SJSA1 (cell line): ENCODE measurements around the gene C1orf50. TPM values are rescaled to one million over a fixed set of nuclear protein-coding genes. Genes with fewer than 3 reads are reported as not detected.

Source experiments
- DNase-seq, 2 experiments: peaks; one replicate each; pipeline ENCODE4 v3.0.0-alpha.2; 2015 to 2020; ENCODE audit warnings: low spot score in 2 of 2, low read depth in 1 of 2
- H3K27ac ChIP-seq: fragments of 250-450 bp; sonication (Bioruptor Pico); 2 replicates; pipeline ENCODE4 v1.5.1; 2020; ENCODE audit warnings: mild to moderate bottlenecking, moderate library complexity
- H3K27me3 ChIP-seq: fragments of 250-450 bp; sonication (Bioruptor Pico); replicated peaks from 2 replicates; pipeline ENCODE4 v1.5.1; 2020; ENCODE audit warnings: mild to moderate bottlenecking, moderate library complexity
- H3K36me3 ChIP-seq: fragments of 250-450 bp; sonication (Bioruptor Pico); 2 replicates; pipeline ENCODE4 v1.5.1; 2020; ENCODE audit warnings: mild to moderate bottlenecking
- H3K4me1 ChIP-seq: fragments of 250-450 bp; sonication (Bioruptor Pico); replicated peaks from 2 replicates; pipeline ENCODE4 v1.6.1; 2021; ENCODE audit warnings: mild to moderate bottlenecking
- H3K4me3 ChIP-seq: fragments of 250-450 bp; sonication (Bioruptor Pico); 2 replicates; pipeline ENCODE4 v1.5.1; 2020; ENCODE audit warnings: mild to moderate bottlenecking
- H3K9me3 ChIP-seq: fragments of 250-450 bp; sonication (Bioruptor Pico); replicated peaks from 2 replicates; pipeline ENCODE4 v1.5.1; 2020; ENCODE audit warnings: mild to moderate bottlenecking
- total RNA-seq: library from RNA; depleted of rRNA; stranded (reverse); fragments of >200 nt; shearing (Covaris generic); gene quantifications from 2 replicates; pipeline ENCODE4 v1.2.3, GENCODE V29; 2014

The C1orf50 gene
- total RNA-seq, 1 experiment from 2014 or later, result 4.2 TPM

DNA sequence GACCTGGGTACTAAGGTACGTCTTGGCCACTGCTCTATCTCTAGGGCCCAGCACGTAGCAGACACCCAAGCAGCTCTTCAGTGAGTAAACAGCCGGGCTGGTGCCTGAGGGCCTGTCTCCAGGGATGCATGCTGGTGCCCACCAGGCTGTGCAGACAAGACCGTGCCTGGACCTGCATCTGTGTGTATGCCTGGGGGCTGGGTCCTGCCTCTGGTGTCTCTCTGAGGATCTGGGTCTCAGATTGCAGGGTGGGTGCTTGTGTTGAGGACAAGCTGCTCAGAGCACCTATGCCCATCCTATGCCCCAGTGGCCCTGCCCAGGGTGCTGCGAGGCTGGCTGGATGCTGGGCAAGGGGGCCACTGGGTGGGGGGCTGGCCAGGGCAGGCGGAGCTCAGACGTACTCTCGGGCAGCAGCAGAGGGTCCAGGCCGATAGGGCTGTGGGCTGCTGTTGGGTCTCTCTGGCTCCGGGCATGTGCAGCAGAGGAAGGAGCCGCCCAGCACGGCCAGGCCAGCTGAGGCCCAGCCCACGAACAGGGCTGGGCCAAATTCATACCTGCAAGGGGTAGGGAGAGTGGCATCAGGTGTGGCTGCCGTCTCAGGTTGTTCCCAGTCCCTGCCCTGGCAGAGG lies 31.5 kb upstream of the C1orf50 start:
- no peak overlapping the region for H3K4me3 ChIP-seq
- H3K36me3 ChIP-seq, result no peaks in the 10 kb centered on the region
- no peaks in the 10 kb centered on the region for H3K9me3 ChIP-seq
- no peak overlapping the region for H3K27ac ChIP-seq
- no peak for DNase-seq
- H3K27me3 ChIP-seq, result no peaks in the 10 kb centered on the region
- no peaks in the 10 kb centered on the region for H3K4me1 ChIP-seq

DNA sequence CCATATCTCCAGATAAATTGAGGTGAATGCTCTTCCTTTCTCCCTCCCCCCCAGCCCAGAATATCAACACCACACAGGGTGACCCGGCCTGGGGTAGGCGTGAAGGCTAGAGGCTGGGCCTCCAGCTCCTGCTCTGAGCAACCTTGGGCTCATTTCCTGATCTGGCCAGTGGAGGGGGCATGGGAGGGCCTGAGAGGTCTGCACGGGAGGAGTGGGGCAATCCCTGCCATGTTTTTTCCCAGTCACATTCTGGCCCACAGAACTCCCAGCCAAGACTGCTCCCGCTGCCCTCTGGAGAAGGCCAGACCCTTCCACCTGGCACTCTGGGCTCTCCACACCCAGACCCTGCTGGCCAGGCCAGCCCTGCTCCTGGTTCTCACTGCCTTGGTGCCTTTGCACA lies 30.9 kb upstream of the C1orf50 start:
- no peak for DNase-seq
- Histone ChIP-seq H3K27me3 (no peaks in the 10 kb centered on the region), H3K9me3 (no peaks in the 10 kb centered on the region), H3K36me3 (no peaks in the 10 kb centered on the region), H3K4me1 (no peaks in the 10 kb centered on the region), H3K27ac (no peak overlapping the region), H3K4me3 (no peak overlapping the region)

DNA sequence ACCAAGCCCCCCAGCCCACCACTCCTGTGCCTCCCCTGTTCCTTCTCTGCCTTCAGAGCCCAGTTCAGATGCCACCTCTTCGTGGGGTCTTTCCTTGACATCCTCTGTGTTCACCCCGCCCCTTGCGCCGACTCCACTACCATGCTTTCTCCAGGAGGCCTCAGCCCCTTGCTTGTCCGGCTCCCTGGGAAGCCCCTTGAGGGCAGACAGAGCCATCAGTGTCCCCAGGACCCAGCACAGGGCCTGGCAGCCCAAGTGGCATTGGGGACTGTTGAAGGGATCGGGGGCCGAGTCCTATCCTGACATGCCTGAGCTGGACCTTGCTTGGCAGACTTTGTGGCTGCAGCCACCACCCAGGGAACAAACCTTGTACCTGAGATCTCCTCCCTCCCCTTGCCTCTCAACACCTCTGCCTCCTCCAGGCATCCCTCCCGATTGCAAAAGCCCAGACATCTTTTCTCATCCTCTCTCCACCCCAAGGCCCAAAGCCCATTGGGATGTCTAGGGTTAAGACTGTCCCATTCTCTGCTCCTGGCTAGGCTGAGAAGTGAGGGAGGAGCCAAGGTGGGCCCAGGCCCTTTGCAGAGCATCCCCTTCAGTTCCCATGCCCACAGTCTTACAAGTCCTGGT lies 30.4 kb upstream of the C1orf50 start:
- peak in 1 of 2 experiments; percentile 20 for DNase-seq
- H3K27me3 ChIP-seq, result no peaks in the 10 kb centered on the region
- no peaks in the 10 kb centered on the region for H3K36me3 ChIP-seq
- no peaks in the 10 kb centered on the region for H3K9me3 ChIP-seq
- no peak overlapping the region for H3K27ac ChIP-seq
- H3K4me3 ChIP-seq, result no peak overlapping the region
- H3K4me1 ChIP-seq, result no peaks in the 10 kb centered on the region

DNA sequence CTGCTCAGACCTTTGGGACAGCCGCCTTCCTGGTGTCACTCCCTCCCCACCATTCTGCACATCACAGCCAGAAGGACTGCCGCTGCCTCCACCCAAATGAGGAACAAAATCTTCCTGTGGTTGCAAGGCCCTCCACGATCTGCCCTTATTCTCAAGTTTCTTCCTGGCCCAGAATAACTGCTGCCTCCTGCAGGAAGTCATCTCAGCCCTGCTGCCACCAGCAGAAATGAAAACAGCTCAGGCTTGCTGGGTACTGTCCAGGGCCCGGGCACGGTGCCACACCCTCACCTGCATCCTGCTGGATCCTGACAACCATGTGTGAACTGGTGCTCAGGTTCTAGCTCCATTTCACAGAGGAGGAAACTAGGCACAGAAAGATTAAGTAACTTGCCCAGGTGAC lies 29.8 kb upstream of the C1orf50 start:
- no peak overlapping the region for H3K4me3 ChIP-seq
- H3K9me3 ChIP-seq, result no peaks in the 10 kb centered on the region
- H3K27ac ChIP-seq, result no peak overlapping the region
- no peaks in the 10 kb centered on the region for H3K4me1 ChIP-seq
- H3K27me3 ChIP-seq, result no peaks in the 10 kb centered on the region
- H3K36me3 ChIP-seq, result no peaks in the 10 kb centered on the region
- no peak for DNase-seq

DNA sequence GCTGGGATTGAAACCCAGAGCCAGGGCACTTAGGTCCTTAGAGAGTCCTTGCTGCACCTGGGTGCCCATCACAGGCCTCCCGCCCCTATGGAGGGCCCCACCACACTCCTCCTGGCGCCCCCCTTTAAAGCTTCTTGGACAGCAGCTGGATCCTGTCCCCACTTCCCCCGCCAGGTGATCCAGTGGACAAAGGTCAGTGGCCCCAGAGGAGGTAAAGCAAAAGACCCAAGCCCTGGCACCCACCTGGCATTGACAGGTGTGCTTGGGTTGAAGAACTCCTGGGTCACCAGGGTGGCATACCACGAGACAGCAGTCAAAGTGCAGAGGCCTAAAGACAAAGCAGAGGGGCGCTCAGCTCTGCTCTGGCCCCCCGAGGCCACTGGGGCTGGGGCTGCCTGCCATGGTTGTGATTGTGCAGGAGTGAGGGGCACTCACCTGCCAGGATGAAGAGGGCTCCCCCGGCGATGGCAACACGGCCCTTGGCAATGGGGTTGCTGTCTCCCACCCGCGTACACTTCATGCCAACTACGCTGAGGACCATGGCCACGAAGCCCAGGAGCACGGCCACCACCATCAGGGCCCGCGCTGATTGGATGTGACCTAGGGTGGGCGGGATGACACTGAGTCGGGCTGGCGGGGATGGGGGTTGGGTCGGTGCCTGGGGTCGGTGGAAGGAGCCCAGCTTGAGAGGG lies 28.9 kb upstream of the C1orf50 start:
- Histone ChIP-seq H3K4me3 (no peak overlapping the region), H3K4me1 (no peaks in the 10 kb centered on the region), H3K36me3 (no peaks in the 10 kb centered on the region), H3K27me3 (no peaks in the 10 kb centered on the region), H3K9me3 (no peaks in the 10 kb centered on the region), H3K27ac (no peak overlapping the region)
- DNase-seq, result no peak

DNA sequence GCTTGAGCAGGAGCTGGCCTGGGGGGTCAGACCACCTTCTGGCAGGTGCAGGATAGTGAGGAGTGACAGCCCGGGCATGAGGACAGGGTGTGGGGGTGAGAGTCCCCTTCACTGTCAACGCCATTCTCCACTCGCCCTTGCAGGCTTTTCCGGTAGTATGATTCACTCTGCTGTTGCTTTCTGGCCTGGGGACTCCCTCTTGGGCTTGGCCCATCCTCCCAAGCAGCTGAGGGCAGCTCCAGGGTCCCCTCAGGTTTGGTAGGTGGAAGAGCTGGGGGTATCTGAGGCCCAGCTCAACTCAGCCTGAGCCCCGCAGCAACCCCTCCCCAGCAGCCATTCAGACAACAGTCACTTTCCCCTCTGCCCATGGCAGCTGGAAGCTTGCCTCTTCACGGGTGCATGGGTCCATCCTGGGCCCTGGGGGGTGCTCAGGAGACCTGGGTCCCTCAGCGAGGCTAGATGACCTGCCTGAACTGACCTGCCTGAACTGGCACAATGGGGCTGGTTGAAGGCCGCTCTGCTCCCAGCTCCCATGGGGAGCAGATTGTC lies 28.3 kb upstream of the C1orf50 start:
- Histone ChIP-seq H3K4me1 (no peaks in the 10 kb centered on the region), H3K36me3 (no peaks in the 10 kb centered on the region), H3K27me3 (no peaks in the 10 kb centered on the region), H3K4me3 (no peak overlapping the region), H3K9me3 (no peaks in the 10 kb centered on the region), H3K27ac (no peak overlapping the region)
- DNase-seq, result no peak

DNA sequence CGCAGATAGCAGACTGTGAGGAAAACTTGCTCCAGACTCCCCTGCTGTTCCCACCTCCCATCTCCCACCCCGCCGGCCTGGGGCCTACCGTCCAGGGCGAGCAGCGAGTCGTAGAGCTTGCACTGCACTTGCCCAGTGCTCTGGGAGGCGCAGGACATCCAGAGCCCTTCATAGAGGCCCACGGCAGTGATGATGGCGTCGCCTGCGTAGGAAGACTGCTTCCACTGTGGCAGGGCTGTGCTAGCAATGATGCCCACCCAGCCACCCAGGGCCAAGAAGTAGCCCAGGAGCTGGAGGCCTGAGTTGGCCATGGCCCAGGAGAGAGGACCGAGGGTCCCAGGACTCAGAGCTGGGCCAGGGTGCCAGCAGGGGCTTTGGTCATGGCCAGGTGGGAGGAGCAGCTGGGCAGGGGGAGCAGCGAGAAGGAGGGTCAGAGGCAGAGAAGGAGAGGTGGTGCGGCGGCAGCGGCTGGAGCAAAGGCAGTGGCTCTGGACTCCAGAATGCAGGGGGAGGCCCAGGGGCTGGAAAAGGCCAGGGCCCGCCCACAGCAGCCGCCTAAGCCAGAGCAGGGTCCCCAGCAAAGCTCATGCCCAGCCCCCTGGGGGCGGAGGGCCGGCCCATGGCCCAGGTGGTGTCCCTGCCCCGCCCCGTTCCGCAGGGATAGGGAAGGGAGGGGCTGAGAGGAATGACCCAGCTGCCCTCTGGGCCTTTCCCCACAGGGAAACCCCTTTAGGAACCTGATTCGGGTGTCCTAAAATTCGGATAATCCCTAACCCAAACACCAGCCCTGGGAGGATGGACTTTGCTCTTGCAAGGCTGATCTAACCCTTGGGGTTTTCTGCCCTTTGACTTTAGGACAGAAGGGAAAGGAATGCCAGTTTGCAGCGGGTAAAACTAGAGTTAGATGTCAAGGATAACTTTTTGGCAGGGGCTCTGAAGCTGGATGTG lies 27.0 kb upstream of the C1orf50 start, which contains the start of gene CLDN19:
TSS of gene CLDN19 (minus strand) at position 484 of the 948 bp plus-strand sequence. CDS start at position 311, 173 bp downstream.
- no peaks in the 10 kb centered on the region for H3K4me1 ChIP-seq
- DNase-seq, result no peak
- H3K4me3 ChIP-seq, result no peak within 1 kb of the TSS
- H3K36me3 ChIP-seq, result no peaks in the 10 kb centered on the region
- no peaks in the 10 kb centered on the region for H3K9me3 ChIP-seq
- H3K27me3 ChIP-seq, result no peaks in the 10 kb centered on the region
- H3K27ac ChIP-seq, result no peak within 1 kb of the TSS

DNA sequence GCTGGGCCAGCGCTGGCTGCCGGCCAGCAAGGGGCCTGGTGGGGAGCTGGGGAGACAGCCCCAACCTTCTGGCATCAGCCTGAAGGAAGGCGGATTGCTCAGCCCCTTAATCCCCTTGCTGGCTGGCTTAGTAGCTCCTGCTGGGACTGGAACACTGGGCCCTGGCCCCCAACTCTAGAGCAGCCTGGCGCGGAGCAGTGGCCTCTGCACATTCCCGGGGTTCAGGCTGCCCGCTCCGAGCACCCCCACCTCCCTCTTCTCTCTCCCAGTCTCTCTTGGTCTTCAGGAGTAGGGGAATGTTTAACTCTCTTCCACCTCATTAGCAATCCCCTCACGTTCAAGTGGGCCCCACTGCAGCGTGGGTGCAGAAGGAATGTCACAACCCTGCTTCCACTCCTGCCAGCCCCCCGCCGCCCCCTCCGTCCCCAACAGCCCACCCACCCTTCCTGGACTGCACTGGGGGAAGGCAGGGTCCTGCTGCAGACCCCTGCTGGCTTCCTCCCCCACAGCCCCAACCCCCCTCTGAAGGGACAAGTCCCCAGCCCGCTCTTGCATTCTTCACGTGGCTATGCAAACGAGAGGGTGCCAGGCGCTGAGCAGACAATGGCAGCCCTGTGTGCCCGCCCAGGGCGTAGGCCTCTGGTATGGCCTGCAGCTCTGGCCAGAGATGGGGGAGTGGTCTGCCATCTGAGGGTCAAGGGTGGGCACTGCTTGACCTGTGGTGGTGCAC lies 26.0 kb upstream of the C1orf50 start:
- Histone ChIP-seq H3K27me3 (no peaks in the 10 kb centered on the region), H3K4me1 (no peaks in the 10 kb centered on the region), H3K4me3 (no peak overlapping the region), H3K27ac (no peak overlapping the region), H3K9me3 (no peaks in the 10 kb centered on the region), H3K36me3 (peaks cover 7% of the 10 kb centered on the region)
- DNase-seq, result no peak

DNA sequence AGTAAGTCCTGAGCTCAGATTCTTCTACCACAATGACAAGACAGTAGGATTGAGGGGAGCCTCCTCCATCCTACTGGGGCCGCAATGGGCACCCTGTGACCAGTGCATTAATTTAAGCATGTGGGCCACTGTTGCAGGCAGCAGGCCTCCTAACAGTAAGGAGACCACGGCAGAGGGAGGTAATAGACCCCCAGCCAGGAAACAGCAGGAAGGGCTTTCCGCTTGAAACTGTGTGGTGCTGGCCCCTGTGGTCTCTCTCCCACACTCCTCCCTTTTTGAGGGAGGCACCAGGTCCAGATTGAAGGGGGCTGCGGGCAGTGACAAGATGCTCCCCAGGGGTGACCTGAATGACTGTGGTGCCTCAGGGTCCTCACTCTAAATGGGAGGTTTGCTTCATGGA lies 25.3 kb upstream of the C1orf50 start:
- H3K27ac ChIP-seq, result no peak overlapping the region
- no peaks in the 10 kb centered on the region for H3K4me1 ChIP-seq
- H3K36me3 ChIP-seq, result peaks cover 14% of the 10 kb centered on the region
- no peak overlapping the region for H3K4me3 ChIP-seq
- no peak for DNase-seq
- no peaks in the 10 kb centered on the region for H3K9me3 ChIP-seq
- H3K27me3 ChIP-seq, result no peaks in the 10 kb centered on the region

DNA sequence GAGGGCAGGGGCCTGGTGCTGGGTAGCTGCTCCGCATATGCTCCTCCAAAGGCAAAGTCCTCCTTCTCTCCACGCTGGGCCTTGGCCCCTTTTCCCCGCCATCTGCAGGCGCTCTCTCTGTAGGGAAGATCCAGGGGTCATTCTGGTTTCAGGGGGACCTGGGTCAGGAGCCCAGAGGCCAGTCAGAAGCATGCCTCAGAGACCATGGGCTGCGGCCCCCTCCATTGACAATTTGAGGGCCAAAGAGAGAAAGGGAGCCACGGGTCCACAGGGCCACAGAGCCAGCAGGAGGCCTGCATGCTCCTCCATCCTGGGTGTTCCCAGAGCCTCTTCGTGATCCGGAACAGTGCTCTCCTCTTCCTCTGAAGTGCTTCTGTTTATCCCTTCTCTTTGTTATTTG lies 24.9 kb upstream of the C1orf50 start:
- Histone ChIP-seq H3K9me3 (no peaks in the 10 kb centered on the region), H3K27me3 (no peaks in the 10 kb centered on the region), H3K4me1 (no peaks in the 10 kb centered on the region), H3K4me3 (no peak overlapping the region), H3K27ac (no peak overlapping the region), H3K36me3 (peaks cover 18% of the 10 kb centered on the region)
- no peak for DNase-seq

DNA sequence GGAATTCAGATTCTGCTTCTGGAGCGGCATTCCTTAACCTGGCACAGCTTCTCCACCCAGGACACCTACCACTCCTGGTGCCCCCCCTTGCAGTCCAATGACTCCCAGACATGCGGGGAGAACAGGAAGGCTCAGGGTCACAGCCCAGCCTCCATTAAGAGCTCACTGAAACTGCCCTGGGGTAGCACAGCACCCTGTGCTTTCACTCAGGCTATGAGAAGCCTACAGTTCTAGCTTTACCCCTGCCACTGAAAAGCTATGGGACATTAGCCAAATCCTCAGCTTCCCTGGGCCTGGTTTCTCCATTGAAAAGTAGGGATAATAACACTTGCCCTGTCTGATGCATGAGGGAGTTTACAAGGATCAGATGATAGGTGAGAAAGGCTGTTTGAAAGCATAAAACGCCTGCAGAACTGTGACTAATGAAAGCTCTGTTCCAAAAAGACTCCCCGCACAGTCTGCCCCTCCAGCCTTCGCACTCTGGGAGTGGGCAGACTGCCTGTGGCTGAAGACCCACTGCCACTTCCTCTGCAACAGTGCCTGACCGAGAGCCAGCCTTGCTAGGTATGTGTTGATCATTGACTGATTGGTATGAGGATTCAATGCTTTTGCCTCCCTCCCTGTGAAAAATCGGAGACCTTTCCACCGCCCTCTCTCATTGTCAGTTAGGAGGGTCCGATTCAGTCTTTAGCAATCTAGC lies 24.3 kb upstream of the C1orf50 start:
- no peak overlapping the region for H3K27ac ChIP-seq
- DNase-seq, result no peak

DNA sequence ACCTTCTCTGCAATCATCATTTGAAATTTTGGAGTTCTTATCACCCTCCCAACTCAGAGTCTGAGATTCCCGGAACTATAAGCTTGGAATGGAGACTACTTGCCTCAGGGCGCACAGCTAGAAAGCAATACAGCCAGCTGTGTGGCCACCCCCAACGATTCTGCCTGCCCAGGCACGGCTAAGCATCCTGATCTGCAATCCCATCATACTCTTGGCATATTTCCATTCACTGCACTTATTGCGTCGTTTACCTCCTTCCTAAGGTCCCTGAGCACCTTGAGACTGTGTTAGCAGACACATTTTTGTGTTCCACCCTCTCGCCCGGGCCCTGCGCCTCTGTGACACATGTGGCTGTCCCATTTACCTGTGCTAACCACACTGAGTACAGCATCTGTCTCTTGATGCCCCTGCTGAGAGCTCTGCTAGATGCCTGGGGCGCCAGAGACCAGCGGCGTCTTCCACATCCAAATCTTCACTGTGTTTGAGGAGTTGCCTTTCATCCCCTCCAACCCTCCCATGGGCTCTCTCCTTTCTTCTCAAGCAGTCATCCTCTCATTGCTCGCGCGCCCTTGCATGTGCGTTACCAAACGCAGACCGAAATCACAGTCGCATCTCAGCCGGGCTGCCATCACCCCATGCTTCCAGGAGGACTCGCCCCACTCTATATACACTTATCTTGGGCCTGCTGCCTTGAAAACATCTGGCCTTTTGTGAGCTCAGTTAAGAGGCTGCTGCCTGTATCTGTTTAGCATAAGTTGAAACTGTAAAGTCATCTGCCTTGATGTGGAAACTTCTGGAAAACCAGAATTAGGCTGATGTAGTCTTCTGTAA lies 23.5 kb upstream of the C1orf50 start:
- no peak for DNase-seq
- Histone ChIP-seq H3K27ac (no peak overlapping the region), H3K36me3 (peaks cover 32% of the 10 kb centered on the region), H3K4me1 (no peaks in the 10 kb centered on the region), H3K9me3 (no peaks in the 10 kb centered on the region), H3K27me3 (no peaks in the 10 kb centered on the region), H3K4me3 (no peak overlapping the region)

More for the DNA sequence above, 24.3 kb upstream of the C1orf50 start:
- Histone ChIP-seq H3K36me3 (peaks cover 24% of the 10 kb centered on the region), H3K9me3 (no peaks in the 10 kb centered on the region), H3K4me3 (no peak overlapping the region), H3K4me1 (no peaks in the 10 kb centered on the region), H3K27me3 (no peaks in the 10 kb centered on the region)
